Esophagus squamous epithelium (tissue), 5 donors: ENCODE results near the gene SAE1. TPM values are rescaled to one million over a fixed set of nuclear protein-coding genes. Genes with fewer than 3 reads are reported as not detected.
A peak's percentile ranks its signal among the peaks of the same experiment; 100 is the strongest.
"Not testable (repeated sequence)": the region's sequence is repeated elsewhere in the genome, so short reads cannot be mapped to it uniquely, and the experiment has no call there.

Experiments
- DNase-seq: peaks from one replicate; lab custom pipeline; 2025; lab: John Stamatoyannopoulos, UW
- H3K27ac ChIP-seq, 4 donors: fragments of 200-600 bp; sonication (generic); one replicate each; pipeline ENCODE4 v1.5.1; 2016 to 2019; ENCODE audit warnings: mild to moderate bottlenecking in 1 of 4
- H3K27me3 ChIP-seq, 4 donors: fragments of 200-600 bp; sonication (generic); 1 replicate in 3 of 4; 2 replicates in 1 of 4; pipeline versions ENCODE4 v1.5.1 to v1.6.0; 2017 to 2021; ENCODE audit warnings: antibody characterized with exemption in 1 of 4
- H3K36me3 ChIP-seq, 3 donors: fragments of 200-600 bp; sonication (generic); one replicate each; pipeline ENCODE4 v1.5.1; 2016 to 2019
- H3K4me1 ChIP-seq, 3 donors: fragments of 200-600 bp; sonication (generic); one replicate each; pipeline ENCODE4 v1.5.1; 2017 to 2019
- H3K4me3 ChIP-seq, 4 donors: fragments of 200-600 bp; sonication (generic); 1 replicate in 3 of 4; 2 replicates in 1 of 4; pipeline ENCODE4 v1.5.1; 2016 to 2019; ENCODE audit warnings: mild to moderate bottlenecking in 2 of 4, moderate library complexity in 1 of 4
- H3K9me3 ChIP-seq, 3 donors: fragments of 200-600 bp; sonication (generic); one replicate each; pipeline ENCODE4 v1.5.1; 2016 to 2019
- POLR2A ChIP-seq, 4 donors: fragments of 450-650 bp; IDR thresholded peaks; one replicate each; pipeline ENCODE4 v1.6.1; 2017; ENCODE audit warnings: antibody characterized with exemption in 4 of 4, mild to moderate bottlenecking in 4 of 4, moderate library complexity in 3 of 4
- WGBS, 2 donors: methylation state at CpG; one replicate each; pipeline ENCODE4 v1.1.5; 2018; 5-methylcytosine and 5-hydroxymethylcytosine counted together
- intact Hi-C: fragments of 100-400 bp; cut with DNase I; formaldehyde crosslinking; loops from one replicate; pipeline ENCODE4 v1.15.0; 2022
- total RNA-seq, 4 donors: library from RNA; depleted of rRNA; stranded (reverse); fragments of >200 nt; gene quantifications; one replicate each; pipeline ENCODE4 v1.1.0, GENCODE V29; 2016
- TF ChIP-seq, protein P1 (sequence below), 6 experiments: fragments of 450-650 bp in 4 of 6; fragments of 200-600 bp in 2 of 6; sonication (generic) in 2 of 6; IDR thresholded peaks; one replicate each; pipeline ENCODE4 v1.5.1; 2016 to 2019; ENCODE audit warnings: antibody characterized with exemption in 6 of 6, mild to moderate bottlenecking in 4 of 6, moderate library complexity in 4 of 6
- donor health status: DM: yes; HTN: yes; CAD: no.

Gene SAE1
- total RNA-seq, 4 donors from 2014 or later, result 31.8 to 73.5 (median 62.1) TPM

DNA sequence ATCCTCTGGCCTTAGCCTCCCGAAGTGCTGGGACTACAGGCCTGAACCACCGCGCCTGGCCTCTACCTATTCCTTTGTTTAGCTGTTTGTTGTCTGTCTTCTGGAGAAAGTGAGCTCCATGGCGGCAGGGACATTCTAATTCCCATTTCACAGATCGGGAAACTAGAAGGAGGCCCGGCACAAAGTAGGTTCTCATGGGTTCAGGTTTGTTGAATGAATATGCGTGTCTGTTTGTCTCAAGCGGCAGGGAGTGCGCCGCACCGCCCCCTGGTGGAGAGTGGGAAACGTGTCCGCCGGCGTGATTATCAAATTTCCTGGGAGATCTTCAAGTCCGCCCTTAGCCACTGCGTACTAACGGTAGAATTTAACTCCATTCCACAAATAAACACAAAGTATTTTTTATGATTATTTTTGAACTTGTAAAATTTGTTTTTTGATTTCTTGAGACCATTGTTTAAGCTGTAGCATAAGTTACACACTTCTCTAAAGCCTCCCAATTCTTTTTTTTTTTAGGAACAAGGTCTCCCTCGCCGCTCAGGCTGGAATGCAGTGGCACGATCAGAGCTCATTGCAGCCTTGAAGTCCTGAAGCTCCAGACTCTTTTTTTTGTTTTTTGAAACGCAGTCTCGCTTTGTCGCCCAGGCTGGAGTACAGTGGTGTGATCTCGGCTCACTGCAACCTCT lies 116.8 kb downstream of the SAE1 start:
- Histone ChIP-seq H3K9me3 (no peaks in the 10 kb centered on the region), H3K36me3 (no peaks in the 10 kb centered on the region), H3K4me1 (peaks cover 14 to 44% (median 17%) of the 10 kb centered on the region in 3 donors), H3K27ac (no peak overlapping the region), H3K27me3 (peaks cover 0 to 19% (median 0%) of the 10 kb centered on the region in 4 donors), H3K4me3 (no peak overlapping the region)
- no peak for DNase-seq
- intact Hi-C loops, result no loop called here
- TF ChIP-seq POLR2A (IDR thresholded peaks at IDR 0.05), result no peak
- TF ChIP-seq, protein P1, sequence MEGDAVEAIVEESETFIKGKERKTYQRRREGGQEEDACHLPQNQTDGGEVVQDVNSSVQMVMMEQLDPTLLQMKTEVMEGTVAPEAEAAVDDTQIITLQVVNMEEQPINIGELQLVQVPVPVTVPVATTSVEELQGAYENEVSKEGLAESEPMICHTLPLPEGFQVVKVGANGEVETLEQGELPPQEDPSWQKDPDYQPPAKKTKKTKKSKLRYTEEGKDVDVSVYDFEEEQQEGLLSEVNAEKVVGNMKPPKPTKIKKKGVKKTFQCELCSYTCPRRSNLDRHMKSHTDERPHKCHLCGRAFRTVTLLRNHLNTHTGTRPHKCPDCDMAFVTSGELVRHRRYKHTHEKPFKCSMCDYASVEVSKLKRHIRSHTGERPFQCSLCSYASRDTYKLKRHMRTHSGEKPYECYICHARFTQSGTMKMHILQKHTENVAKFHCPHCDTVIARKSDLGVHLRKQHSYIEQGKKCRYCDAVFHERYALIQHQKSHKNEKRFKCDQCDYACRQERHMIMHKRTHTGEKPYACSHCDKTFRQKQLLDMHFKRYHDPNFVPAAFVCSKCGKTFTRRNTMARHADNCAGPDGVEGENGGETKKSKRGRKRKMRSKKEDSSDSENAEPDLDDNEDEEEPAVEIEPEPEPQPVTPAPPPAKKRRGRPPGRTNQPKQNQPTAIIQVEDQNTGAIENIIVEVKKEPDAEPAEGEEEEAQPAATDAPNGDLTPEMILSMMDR (IDR thresholded peaks at IDR 0.05), result peak; percentile 83 to 93 (median 88)
- WGBS, 2 donors, result 31 to 34% methylated on average over 25 of the region's 25 CpGs

DNA sequence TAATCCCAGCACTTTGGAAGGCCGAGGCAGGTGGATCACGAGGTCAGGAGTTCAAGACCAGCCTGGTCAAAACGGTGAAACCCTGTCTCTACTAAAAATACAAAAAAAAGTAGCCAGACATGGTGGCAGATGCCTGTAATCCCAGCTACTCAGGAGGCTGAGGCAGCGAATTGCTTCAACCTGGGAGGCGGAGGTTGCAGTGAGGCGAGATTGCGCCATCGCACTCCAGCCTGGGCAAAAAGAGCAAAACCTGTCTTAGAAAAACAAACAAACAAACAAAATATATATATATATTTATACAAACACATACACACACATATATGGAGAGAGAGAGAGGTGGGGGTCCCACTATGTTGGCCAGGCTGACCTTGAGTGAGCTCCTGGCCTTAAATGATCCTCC lies 122.4 kb downstream of the SAE1 start:
- Histone ChIP-seq H3K27ac (peak overlapping the region in 2 of 4 donors; percentile 49 to 54), H3K4me1 (peaks cover 14 to 60% (median 14%) of the 10 kb centered on the region in 3 donors)
- H3K27me3 ChIP-seq, intact Hi-C loops, H3K4me3 ChIP-seq, H3K9me3 ChIP-seq, DNase-seq, H3K36me3 ChIP-seq: not testable (repeated sequence)
- WGBS, 2 donors, result 73 to 74% methylated on average over 5 to 7 of the region's 8 CpGs

DNA sequence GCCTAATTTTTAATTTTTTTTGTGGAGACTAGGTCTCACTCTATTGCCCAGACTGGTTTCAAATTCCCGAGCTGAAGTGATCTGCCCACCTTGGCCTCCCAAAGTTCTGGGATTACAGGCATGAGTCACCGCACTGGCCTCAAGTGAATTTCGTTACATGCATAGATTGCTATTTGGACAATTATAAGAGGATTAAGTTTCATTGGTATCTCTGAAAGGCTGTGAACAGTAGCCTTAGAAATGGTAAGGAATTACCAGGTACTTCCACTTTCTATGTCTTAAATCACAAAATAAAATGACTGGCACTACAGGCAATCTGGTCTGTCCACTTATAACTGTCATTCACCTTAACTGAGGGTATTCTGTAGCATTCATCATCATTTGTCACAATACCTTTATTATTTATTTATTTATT lies 122.8 kb downstream of the SAE1 start:
- Histone ChIP-seq H3K9me3 (no peaks in the 10 kb centered on the region), H3K4me1 (peaks cover 19 to 65% (median 19%) of the 10 kb centered on the region in 3 donors), H3K36me3 (peaks cover 0 to 4% (median 0%) of the 10 kb centered on the region in 3 donors), H3K27me3 (no peaks in the 10 kb centered on the region), H3K27ac (peak overlapping the region in 3 of 4 donors; percentile 10 to 54 (median 49)), H3K4me3 (no peak overlapping the region)
- intact Hi-C loops, result no loop called here
- 43 to 48% methylated on average over 3 of the region's 3 CpGs for WGBS, 2 donors
- TF ChIP-seq POLR2A (IDR thresholded peaks at IDR 0.05), result no peak
- TF ChIP-seq, protein P1 (IDR thresholded peaks at IDR 0.05), result no peak
- no peak for DNase-seq

DNA sequence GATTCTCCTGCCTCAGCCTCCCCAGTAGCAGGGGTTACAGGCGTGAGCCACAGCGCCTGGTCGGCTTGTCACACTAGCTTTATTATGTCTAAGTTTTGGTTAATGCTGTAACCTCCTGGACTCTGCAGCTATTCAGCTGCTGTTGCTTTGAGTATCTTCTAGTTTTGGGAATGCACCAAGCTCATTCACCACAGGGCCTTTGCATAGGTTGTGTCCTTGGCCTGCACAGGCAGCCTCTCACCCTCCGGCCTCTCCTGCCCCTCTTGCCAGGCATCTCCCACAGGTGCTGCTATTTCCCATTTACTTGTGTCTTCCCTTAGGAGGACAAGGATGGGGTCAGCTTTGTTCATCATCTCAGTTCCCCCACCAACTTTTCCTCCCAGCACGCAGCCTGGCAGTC lies 123.3 kb downstream of the SAE1 start:
- no peaks in the 10 kb centered on the region for H3K9me3 ChIP-seq
- H3K27me3 ChIP-seq, result no peaks in the 10 kb centered on the region
- peaks cover 20 to 70% (median 21%) of the 10 kb centered on the region in 3 donors for H3K4me1 ChIP-seq
- H3K36me3 ChIP-seq, result peaks cover 0 to 9% (median 0%) of the 10 kb centered on the region in 3 donors
- WGBS, 2 donors, result 62 to 84% methylated on average over 5 of the region's 5 CpGs
- peak overlapping the region in 3 of 4 donors; percentile 10 to 54 (median 49) for H3K27ac ChIP-seq
- TF ChIP-seq, protein P1 (IDR thresholded peaks at IDR 0.05), result no peak
- TF ChIP-seq POLR2A (IDR thresholded peaks at IDR 0.05), result no peak
- H3K4me3 ChIP-seq, result no peak overlapping the region
- DNase-seq, result no peak
- intact Hi-C loops, result no loop called here

DNA sequence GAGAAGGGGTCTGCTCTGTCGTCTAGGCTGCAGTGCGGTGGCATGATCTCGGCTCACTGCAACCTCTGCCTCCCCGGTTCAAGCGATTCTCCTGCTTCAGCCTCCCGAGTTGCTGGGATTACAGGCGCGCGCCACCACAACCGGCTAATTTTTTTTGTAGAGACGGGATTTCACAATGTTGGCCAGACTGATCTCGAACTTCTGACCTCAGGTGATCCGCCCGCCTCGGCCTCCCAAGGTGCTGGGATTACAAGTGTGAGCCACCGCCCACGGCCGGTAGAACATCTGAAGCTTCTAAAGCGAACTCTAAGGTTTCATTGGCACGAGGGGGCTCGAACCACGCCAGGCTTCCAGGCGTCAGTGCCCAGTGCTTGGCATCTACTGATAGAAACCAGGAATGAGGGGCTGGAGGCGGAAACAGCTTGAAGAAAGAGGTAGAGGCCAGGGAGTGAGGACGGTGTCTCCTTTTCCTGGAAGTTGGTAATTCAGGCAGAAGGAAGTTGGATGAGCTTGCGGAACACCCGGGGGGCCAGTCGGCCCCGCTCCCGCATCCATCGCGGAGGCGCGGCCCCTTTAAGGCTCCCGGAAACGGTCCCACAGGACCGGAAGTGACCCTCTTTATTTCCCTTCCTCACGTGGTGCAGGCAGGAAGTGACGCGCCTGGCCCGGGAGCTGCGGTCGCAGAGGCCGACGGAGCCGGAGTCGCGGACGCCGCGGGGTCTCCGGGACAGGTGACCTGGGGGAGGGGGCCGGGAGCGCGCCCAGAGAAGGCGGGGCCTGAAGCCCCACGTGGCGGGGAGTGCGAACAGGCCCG lies 125.5 kb downstream of the SAE1 start, which contains the start of gene CCDC9:
TSS of gene CCDC9 (plus strand) at position 647 of the 814 bp plus-strand sequence. CDS start 1,876 bp downstream, outside the sequence.
- Histone ChIP-seq H3K36me3 (peaks cover 7 to 30% (median 16%) of the 10 kb centered on the region in 3 donors), H3K4me3 (peak within 1 kb of the TSS; percentile 55 to 76 (median 64)), H3K4me1 (peaks cover 20 to 74% (median 21%) of the 10 kb centered on the region in 3 donors), H3K27me3 (no peaks in the 10 kb centered on the region), H3K27ac (peak within 1 kb of the TSS; percentile 96 to 98 (median 96)), H3K9me3 (no peaks in the 10 kb centered on the region)
- 19 to 32% methylated on average over 23 to 29 of the region's 60 CpGs for WGBS, 2 donors
- intact Hi-C loops, result no loop called here
- peak in 3 of 4 donors; percentile 83 to 92 (median 88) for TF ChIP-seq POLR2A (IDR thresholded peaks at IDR 0.05)
- TF ChIP-seq, protein P1 (IDR thresholded peaks at IDR 0.05), result no peak
- peak; percentile 97 for DNase-seq
